Large intestine (tissue), 3 donors: Measurements from ENCODE around the gene IRAK2. TPM values are rescaled to one million over a fixed set of nuclear protein-coding genes. Genes with fewer than 3 reads are reported as not detected.
A peak's percentile ranks its signal among the peaks of the same experiment; 100 is the strongest.

Experiments used
- DNase-seq, 2 donors: peaks; one replicate each; pipeline versions ENCODE4 v3.0.0 to v3.0.0-alpha.2; 2013
- H3K27ac ChIP-seq: one replicate; pipeline ENCODE4 v1.5.1; 2013; ENCODE audit warnings: low read length
- H3K27me3 ChIP-seq: 2 replicates; pipeline ENCODE4 v1.6.1; 2013; ENCODE audit warnings: low read length; ENCODE audit not compliant: control insufficient read depth, insufficient read depth
- H3K36me3 ChIP-seq: 2 replicates; pipeline ENCODE4 v1.6.1; 2013; ENCODE audit warnings: low read length; ENCODE audit not compliant: control insufficient read depth, insufficient read depth
- H3K4me1 ChIP-seq: one replicate; pipeline ENCODE4 v1.6.1; 2013; ENCODE audit warnings: low read length; ENCODE audit not compliant: control insufficient read depth, insufficient read depth
- H3K4me3 ChIP-seq: one replicate; pipeline ENCODE4 v1.5.1; 2013; ENCODE audit warnings: low read length
- H3K9me3 ChIP-seq: one replicate; pipeline ENCODE4 v1.6.1; 2013; ENCODE audit warnings: mild to moderate bottlenecking, low read depth, low read length, moderate library complexity; ENCODE audit not compliant: control insufficient read depth
- WGBS: methylation state at CpG from one replicate; pipeline ENCODE4 v1.1.5; 2013; ENCODE audit warnings: low lambda C conversion rate; ENCODE audit not compliant: insufficient coverage; 5-methylcytosine and 5-hydroxymethylcytosine counted together
- polyA plus RNA-seq: library from polyadenylated mRNA; unstranded; fragments of 120-200 nt; gene quantifications from one replicate; pipeline ENCODE4 v1.2.1, GENCODE V29; 2013

Gene IRAK2
- polyA plus RNA-seq, 1 donor: 2.2 TPM

GRCh38 chr3:10224794-10225665, 60.3 kb downstream of the IRAK2 start:
- 100% methylated on average over 1 of the region's 4 CpGs for WGBS
- no peak overlapping the region for H3K27ac ChIP-seq
- peaks cover 14% of the 10 kb centered on the region for H3K4me1 ChIP-seq

GRCh38 chr3:10226293-10226692, 61.6 kb downstream of the IRAK2 start:
- peaks cover 14% of the 10 kb centered on the region for H3K4me1 ChIP-seq
- no CpG with 5 or more reads among the region's 10 CpGs for WGBS
- H3K4me3 ChIP-seq: no peak overlapping the region
- no peak for DNase-seq
- no peaks in the 10 kb centered on the region for H3K9me3 ChIP-seq
- no peaks in the 10 kb centered on the region for H3K36me3 ChIP-seq
- H3K27me3 ChIP-seq: no peaks in the 10 kb centered on the region
- no peak overlapping the region for H3K27ac ChIP-seq

More at GRCh38 chr3:10224794-10225665, 60.3 kb downstream of the IRAK2 start:
- peak; percentile 75 to 91 for DNase-seq
- no peak overlapping the region for H3K4me3 ChIP-seq
- H3K9me3 ChIP-seq: no peaks in the 10 kb centered on the region
- no peaks in the 10 kb centered on the region for H3K27me3 ChIP-seq
- no peaks in the 10 kb centered on the region for H3K36me3 ChIP-seq

- no CpG with 5 or more reads among the region's 4 CpGs for WGBS
- H3K4me1 ChIP-seq: peaks cover 9% of the 10 kb centered on the region
- H3K4me3 ChIP-seq: no peak overlapping the region
- H3K9me3 ChIP-seq: no peaks in the 10 kb centered on the region
- H3K27me3 ChIP-seq: no peaks in the 10 kb centered on the region
- no peak overlapping the region for H3K27ac ChIP-seq
- no peak for DNase-seq
- no peaks in the 10 kb centered on the region for H3K36me3 ChIP-seq
Measured at GRCh38 chr3:10228248-10228950, 63.7 kb downstream of the IRAK2 start.

GRCh38 chr3:10229576-10229975, 64.9 kb downstream of the IRAK2 start:
- Histone ChIP-seq H3K4me3 (no peak overlapping the region), H3K27me3 (no peaks in the 10 kb centered on the region), H3K4me1 (peaks cover 3% of the 10 kb centered on the region), H3K9me3 (no peaks in the 10 kb centered on the region), H3K27ac (no peak overlapping the region), H3K36me3 (no peaks in the 10 kb centered on the region)
- no CpG with 5 or more reads among the region's 7 CpGs for WGBS
- DNase-seq: no peak

GRCh38 chr3:10232137-10232536, 67.4 kb downstream of the IRAK2 start:
- Histone ChIP-seq H3K4me3 (no peak overlapping the region), H3K36me3 (peaks cover 5% of the 10 kb centered on the region), H3K27me3 (no peaks in the 10 kb centered on the region), H3K27ac (no peak overlapping the region), H3K9me3 (no peaks in the 10 kb centered on the region), H3K4me1 (no peaks in the 10 kb centered on the region)
- no peak for DNase-seq
- 100% methylated on average over 1 of the region's 7 CpGs for WGBS

GRCh38 chr3:10233988-10234387, 69.3 kb downstream of the IRAK2 start:
- peaks cover 5% of the 10 kb centered on the region for H3K36me3 ChIP-seq
- H3K4me3 ChIP-seq: no peak overlapping the region
- H3K27ac ChIP-seq: no peak overlapping the region
- no peaks in the 10 kb centered on the region for H3K9me3 ChIP-seq
- no peak for DNase-seq
- 92% methylated on average over 5 of the region's 13 CpGs for WGBS
- H3K27me3 ChIP-seq: no peaks in the 10 kb centered on the region
- H3K4me1 ChIP-seq: no peaks in the 10 kb centered on the region

GRCh38 chr3:10234526-10235230, 70.0 kb downstream of the IRAK2 start:
- no peaks in the 10 kb centered on the region for H3K4me1 ChIP-seq
- no CpG with 5 or more reads among the region's 36 CpGs for WGBS
- H3K9me3 ChIP-seq: no peaks in the 10 kb centered on the region
- peaks cover 5% of the 10 kb centered on the region for H3K36me3 ChIP-seq
- H3K27ac ChIP-seq: no peak overlapping the region
- DNase-seq: no peak
- no peak overlapping the region for H3K4me3 ChIP-seq
- no peaks in the 10 kb centered on the region for H3K27me3 ChIP-seq

- H3K36me3 ChIP-seq: peaks cover 5% of the 10 kb centered on the region
- no peak overlapping the region for H3K27ac ChIP-seq
- WGBS: no CpG with 5 or more reads among the region's 6 CpGs
- no peak overlapping the region for H3K4me3 ChIP-seq
- DNase-seq: no peak
- H3K9me3 ChIP-seq: no peaks in the 10 kb centered on the region
- no peaks in the 10 kb centered on the region for H3K27me3 ChIP-seq
- H3K4me1 ChIP-seq: no peaks in the 10 kb centered on the region
Measured at GRCh38 chr3:10235551-10235950, 70.8 kb downstream of the IRAK2 start.

- H3K27me3 ChIP-seq: no peaks in the 10 kb centered on the region
- H3K4me3 ChIP-seq: no peak overlapping the region
- H3K36me3 ChIP-seq: peaks cover 5% of the 10 kb centered on the region
- no peaks in the 10 kb centered on the region for H3K4me1 ChIP-seq
- H3K27ac ChIP-seq: no peak overlapping the region
- H3K9me3 ChIP-seq: no peaks in the 10 kb centered on the region
- WGBS: no CpG with 5 or more reads among the region's 15 CpGs
- no peak for DNase-seq
Measured at GRCh38 chr3:10238345-10239183, 73.8 kb downstream of the IRAK2 start.
